ENCODE data around the gene LDAH. TPM values are rescaled to one million over a fixed set of nuclear protein-coding genes. Genes with fewer than 3 reads are reported as not detected.

The LDAH gene
- total RNA-seq, 6 experiments from 2014 or later: 18.3 to 23.2 (median 20.2) TPM

DNA sequence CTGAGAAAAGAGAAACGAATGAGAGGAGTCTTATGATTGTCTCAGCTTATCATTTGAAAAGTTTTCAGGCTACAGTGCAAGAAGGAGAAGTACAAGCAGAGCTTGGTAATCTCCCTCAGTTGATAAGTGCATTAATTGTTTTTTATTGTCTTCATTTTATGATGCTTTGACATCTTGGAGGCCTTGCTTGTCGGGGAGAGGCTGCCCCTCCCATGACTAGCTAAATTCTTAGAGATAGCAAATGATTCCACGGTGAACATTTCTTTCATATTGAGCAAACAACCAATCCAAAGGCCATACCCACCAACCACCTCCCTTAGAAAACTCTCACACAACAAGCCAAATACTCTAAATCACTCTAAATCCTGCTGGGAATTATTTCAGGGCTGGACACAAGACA is 116.1 kb downstream of the LDAH start:
- no peaks in the 10 kb centered on the region for H3K27me3 Mint-ChIP-seq (ENCODE audit: insufficient read depth)
- no peak for TF ChIP-seq CTCF (IDR thresholded peaks at IDR 0.05)
- H3K27ac Mint-ChIP-seq: no peak overlapping the region
- peaks cover 41% of the 10 kb centered on the region for H3K4me1 Mint-ChIP-seq (ENCODE audit: low read depth)
- no peak for DNase-seq
- H3K36me3 Mint-ChIP-seq (ENCODE audit: low read depth): peaks cover 9% of the 10 kb centered on the region
- H3K4me3 Mint-ChIP-seq: no peak overlapping the region
- H3K9me3 Mint-ChIP-seq: no peaks in the 10 kb centered on the region

GRCh38 chr2:20706217-20706616 is 116.7 kb downstream of the LDAH start:
- H3K36me3 Mint-ChIP-seq (ENCODE audit: low read depth): peaks cover 10% of the 10 kb centered on the region
- H3K4me3 Mint-ChIP-seq: no peak overlapping the region
- no peak for DNase-seq
- H3K4me1 Mint-ChIP-seq (ENCODE audit: low read depth): peaks cover 47% of the 10 kb centered on the region
- H3K27ac Mint-ChIP-seq: no peak overlapping the region
- H3K27me3 Mint-ChIP-seq (ENCODE audit: insufficient read depth): no peaks in the 10 kb centered on the region
- no peaks in the 10 kb centered on the region for H3K9me3 Mint-ChIP-seq
- TF ChIP-seq CTCF (IDR thresholded peaks at IDR 0.05): no peak

- Mint-ChIP-seq H3K27ac (peak overlapping the region; percentile 34; the same call in 1 of the 2 replicates), H3K4me1 (ENCODE audit: low read depth) (peaks cover 47% of the 10 kb centered on the region), H3K4me3 (no peak overlapping the region), H3K36me3 (ENCODE audit: low read depth) (peaks cover 4% of the 10 kb centered on the region; the same call in 1 of the 2 replicates), H3K9me3 (no peaks in the 10 kb centered on the region), H3K27me3 (ENCODE audit: insufficient read depth) (no peaks in the 10 kb centered on the region)
- no peak for TF ChIP-seq CTCF (IDR thresholded peaks at IDR 0.05)
- peak; percentile 28 for DNase-seq
Measured at GRCh38 chr2:20704886-20705285, 118.0 kb downstream of the LDAH start.

GRCh38 chr2:20702563-20702962 is 120.3 kb downstream of the LDAH start:
- no peaks in the 10 kb centered on the region for H3K9me3 Mint-ChIP-seq
- H3K27ac Mint-ChIP-seq: peak overlapping the region; percentile 45; the same call in 1 of the 2 replicates

GRCh38 chr2:20698916-20699613 is 123.8 kb downstream of the LDAH start:
- no peaks in the 10 kb centered on the region for H3K27me3 Mint-ChIP-seq (ENCODE audit: insufficient read depth)
- no peaks in the 10 kb centered on the region for H3K9me3 Mint-ChIP-seq
- H3K36me3 Mint-ChIP-seq (ENCODE audit: low read depth): peaks cover 4% of the 10 kb centered on the region; the same call in 1 of the 2 replicates
- peaks cover 41% of the 10 kb centered on the region for H3K4me1 Mint-ChIP-seq (ENCODE audit: low read depth)
- no peak for TF ChIP-seq CTCF (IDR thresholded peaks at IDR 0.05)
- no peak for DNase-seq
- H3K27ac Mint-ChIP-seq: peak overlapping the region; percentile 69
- peak overlapping the region; percentile 59 for H3K4me3 Mint-ChIP-seq

More at GRCh38 chr2:20702563-20702962, 120.3 kb downstream of the LDAH start:
- Mint-ChIP-seq H3K4me3 (peak overlapping the region; percentile 64), H3K4me1 (ENCODE audit: low read depth) (peaks cover 53% of the 10 kb centered on the region), H3K36me3 (ENCODE audit: low read depth) (peaks cover 4% of the 10 kb centered on the region; the same call in 1 of the 2 replicates), H3K27me3 (ENCODE audit: insufficient read depth) (no peaks in the 10 kb centered on the region)
- TF ChIP-seq CTCF (IDR thresholded peaks at IDR 0.05): no peak
- DNase-seq: peak; percentile 25
